ENCODE data around the gene ISOC1.

Gene ISOC1

DNA sequence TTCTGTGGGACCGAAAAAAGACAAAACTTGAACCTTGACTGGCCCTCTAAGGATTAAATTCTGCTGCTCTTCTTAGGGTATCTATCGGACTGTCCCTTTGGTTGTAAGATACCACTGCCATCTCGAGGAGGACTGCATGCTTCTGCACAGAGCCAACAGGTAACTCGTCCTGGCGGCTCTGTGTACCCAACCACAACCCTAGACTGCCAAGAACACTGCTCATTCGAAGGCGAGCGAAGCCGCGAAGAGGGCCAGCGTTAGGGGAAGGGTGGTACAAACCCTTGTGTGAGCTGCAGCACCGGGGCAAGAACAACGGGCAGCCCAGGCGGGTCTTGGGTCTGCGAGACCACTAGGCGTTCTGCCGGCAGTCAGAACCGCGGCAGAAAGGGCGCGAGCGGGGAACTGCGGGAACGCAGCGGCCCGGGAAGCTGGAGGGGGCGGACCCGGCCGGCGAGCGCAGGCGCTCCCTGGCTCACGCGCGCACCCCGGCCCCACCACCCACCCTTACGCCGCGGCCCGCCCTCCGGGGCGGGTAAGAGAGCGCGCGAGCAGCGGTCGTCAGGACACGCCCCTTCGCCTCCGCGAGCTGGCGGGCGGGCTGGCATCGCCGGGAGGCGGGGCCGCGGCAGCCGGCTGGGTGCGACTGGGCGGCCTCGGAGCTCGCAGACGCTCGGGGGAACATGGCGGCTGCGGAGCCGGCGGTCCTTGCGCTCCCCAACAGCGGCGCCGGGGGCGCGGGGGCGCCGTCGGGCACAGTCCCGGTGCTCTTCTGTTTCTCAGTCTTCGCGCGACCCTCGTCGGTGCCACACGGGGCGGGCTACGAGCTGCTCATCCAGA is at the start of gene ISOC1:
Gene ISOC1, plus strand, starts transcription at position 663 of the 837 bp plus-strand sequence. Its CDS starts 18 bp downstream, at position 681.
- DNase-seq: peak; percentile 90 to 94

DNA sequence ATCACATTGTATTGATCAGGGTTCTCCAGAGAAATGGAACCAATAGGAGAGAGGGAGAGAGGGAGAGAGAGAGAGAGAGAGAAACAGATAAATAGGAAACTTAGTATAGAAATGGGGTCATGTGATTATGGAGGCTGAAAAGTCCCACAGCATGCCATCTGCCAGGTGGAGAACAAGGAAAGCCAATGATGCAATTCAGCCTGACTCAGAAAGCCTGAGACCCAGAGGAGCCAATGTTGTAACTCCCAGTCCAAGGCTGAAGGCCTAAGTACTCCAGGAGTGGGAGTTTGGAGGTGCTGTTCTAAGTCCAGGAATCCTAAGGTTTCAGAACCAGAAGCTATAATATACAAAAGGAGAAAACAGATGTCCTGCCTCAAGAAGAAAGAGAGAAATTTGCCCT is 48.4 kb upstream of the ISOC1 start:
- no peak for DNase-seq

DNA sequence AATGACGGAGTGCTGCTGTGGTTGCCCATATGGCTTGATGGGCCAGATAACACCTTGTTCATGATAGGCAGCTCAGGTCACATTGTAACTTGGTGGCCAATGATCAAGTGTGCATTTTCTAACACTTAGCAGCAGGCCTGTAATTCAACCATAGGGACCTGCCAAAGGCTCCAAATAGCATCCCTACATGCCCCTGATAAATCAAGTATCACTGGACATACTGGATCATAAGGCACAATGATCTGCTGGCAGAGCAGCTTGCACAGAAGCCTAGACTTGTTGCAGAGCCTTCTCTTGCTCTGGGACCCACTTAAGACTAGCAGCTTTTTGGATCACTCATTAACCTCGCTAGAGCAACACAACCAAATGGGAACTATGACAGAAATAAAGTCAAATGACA is 46.0 kb upstream of the ISOC1 start:
- DNase-seq: no peak

GRCh38 chr5:129049126-129049799 is 45.3 kb upstream of the ISOC1 start:
- no peak for DNase-seq

DNA sequence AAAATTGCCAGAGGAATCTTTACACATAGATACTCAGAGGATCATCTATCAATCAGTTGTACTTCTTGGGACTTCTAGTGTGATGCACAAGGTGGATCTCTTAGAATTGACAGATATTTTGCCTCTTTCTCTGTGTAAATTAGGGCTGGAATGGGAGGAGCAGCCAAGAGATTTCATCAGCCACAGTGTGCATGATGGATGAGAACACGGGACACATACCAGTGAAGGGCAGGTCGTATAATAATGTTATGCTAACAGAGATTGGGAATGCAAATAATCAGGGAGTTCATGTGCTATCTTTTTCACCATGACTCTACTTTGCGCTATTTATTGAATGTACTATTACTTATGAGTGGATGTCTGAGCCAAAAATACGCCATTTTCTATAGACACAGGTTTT is 43.3 kb upstream of the ISOC1 start:
- no peak for DNase-seq

GRCh38 chr5:129053438-129053837 is 41.1 kb upstream of the ISOC1 start:
- DNase-seq: no peak

- DNase-seq: no peak
These were observed 37.2 kb upstream of the ISOC1 start for GRCh38 chr5:129057329-129057728.

DNA sequence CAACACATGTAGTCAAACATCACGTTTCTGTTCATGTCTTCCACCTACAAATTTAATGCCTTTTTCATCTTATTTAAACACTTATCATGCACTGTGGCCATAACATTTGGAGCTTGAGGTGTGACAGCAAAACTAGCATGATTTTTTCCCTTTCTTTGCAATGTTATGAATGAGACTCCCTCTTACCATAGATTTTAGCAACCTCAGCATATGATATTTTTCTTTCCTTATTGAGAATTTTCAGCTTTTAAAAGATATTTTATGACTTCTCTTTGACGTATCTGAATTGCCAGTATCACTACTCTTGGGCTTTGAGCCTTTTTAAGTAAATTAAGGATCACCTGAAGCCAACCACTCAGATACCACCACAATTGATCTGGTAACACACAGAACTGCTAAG is 32.7 kb upstream of the ISOC1 start:
- no peak for DNase-seq

- no peak for DNase-seq
These were observed 31.0 kb upstream of the ISOC1 start for GRCh38 chr5:129063483-129064113.

GRCh38 chr5:129065721-129066120 is 28.8 kb upstream of the ISOC1 start:
- no peak for DNase-seq

- DNase-seq: no peak
These were observed 26.8 kb upstream of the ISOC1 start for GRCh38 chr5:129067745-129068144.

DNA sequence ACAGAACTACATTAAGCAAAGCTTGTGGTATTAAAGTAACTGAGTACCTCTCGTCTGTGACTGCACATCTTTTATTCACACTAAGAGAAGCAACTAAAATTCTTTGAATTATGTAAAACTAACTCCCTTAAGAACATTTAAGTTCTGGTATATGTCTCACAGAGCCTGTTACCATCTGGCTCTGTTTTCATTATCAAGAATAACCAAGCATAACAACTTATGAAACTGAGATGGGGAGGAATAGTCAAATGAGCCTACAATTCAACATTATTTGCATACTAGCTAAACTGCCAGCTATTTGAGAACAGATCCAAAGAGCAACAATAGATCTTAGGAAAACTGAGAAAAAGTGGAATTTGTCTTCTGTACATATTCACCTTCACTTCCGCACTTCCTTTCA is 25.3 kb upstream of the ISOC1 start:
- DNase-seq: no peak

DNA sequence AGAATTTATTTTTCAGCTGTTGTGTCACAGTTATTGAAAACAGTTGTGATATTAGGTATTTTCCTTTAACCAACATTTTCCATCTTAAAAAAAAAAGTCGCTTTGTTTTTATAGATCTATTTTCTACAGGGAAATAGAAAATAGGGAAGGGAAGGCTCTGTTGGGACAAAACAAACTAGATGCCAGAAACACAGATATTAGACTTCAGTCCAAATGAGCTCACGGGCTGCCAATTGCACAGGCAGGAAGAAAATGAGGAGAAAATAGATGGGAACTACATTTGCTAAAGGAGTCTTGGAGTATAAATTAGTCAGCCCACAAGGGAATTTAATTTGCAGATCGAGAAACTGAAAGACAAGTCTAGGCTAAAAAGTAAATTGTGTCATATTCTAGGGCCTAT is 21.4 kb upstream of the ISOC1 start:
- DNase-seq: no peak

GRCh38 chr5:129074903-129075302 is 19.6 kb upstream of the ISOC1 start:
- DNase-seq: no peak

GRCh38 chr5:129077433-129078075 is 17.0 kb upstream of the ISOC1 start:
- DNase-seq: no peak

DNA sequence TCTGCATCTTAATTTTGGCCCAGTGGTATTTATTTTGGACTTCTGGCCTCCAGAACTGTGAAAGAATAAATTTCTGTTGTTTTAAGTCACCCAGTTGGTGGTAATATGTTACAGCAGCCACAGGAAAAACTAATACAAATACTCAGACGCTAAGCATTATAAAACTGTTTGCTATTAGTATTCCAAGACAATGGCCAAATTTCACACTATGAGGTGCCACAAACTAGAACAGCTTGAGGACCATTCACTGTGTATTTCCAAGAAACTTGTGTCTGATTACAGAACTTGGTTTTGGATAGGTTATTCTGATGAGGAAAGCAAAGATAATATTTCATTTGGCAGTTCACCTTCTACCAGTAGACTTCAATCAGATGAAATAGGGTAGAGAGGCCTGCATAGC is 16.3 kb upstream of the ISOC1 start:
- DNase-seq: no peak

DNA sequence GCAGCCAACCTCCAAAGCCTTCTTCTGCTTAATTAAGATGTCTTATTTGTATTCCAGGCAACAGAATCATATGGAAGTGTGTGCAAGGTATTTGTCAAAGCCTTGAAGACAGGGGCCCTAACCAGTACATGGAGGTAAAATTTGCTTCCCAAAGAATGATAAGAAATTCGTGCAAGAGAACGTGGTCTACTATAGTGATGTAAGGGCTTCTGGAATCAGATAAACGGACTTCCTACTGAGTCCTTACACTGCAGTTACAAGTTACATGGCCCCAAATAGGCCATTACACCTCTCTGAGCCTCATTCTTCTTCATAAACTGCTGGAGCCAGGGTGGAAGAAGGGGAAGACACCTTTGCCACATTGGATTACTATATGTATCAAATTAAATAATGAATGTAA is 15.9 kb upstream of the ISOC1 start:
- no peak for DNase-seq

GRCh38 chr5:129079496-129079895 is 15.1 kb upstream of the ISOC1 start:
- DNase-seq: no peak

GRCh38 chr5:129080766-129081165 is 13.8 kb upstream of the ISOC1 start:
- DNase-seq: no peak

- DNase-seq: no peak
These were observed 12.1 kb upstream of the ISOC1 start for GRCh38 chr5:129082225-129083136.

DNA sequence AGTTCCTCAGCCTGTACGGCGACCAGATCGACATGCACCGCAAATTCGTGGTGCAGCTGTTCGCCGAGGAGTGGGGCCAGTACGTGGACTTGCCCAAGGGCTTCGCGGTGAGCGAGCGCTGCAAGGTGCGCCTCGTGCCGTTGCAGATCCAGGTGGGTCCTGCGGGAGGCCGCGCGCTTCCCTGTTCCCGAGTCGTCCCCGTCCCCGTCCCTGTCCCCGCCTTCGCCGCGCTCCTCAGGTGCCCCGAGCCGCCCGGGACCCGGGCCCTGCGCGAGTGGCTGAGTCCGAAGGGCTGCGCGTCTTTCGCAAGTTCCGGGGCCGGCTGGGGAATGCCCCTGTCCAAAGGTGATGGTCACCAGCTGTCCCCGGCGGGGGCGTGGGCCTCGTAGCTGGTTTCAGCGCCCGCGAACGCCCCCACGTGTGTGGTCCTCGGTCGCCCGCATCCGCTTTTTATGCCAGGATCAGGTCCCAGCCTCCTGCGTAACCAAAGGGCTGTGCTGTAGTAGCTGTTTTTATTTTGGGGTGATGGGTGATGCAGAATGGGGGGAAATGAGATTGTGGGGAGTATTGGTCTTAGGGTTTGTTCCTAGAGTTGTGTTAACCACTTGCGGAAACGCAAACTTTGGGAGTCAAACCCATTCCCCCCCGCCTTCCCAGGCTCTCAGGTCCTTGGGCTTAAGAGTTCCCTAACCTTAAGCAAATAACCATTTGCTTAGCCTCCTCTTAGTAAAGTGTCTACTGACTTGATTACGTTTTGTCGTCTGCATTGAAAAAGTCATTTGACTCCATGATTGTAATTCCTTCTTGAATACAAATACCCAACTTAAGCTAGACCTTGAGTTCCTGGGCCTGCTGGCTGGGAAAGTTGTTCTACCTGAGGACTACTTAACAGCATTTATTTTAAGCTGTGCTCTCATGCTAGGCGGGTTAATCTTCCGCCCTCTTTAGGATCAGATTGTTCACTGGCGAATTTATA is 663 bp downstream of the ISOC1 start:
- peak; percentile 64 to 72 for DNase-seq

Data from activated T-cell treated with anti-CD3 and anti-CD28 coated beads, Interleukin-2, amount 50 U/mL, for 48 hours (primary cell).